ENCODE results near the gene TMEM62. TPM values are rescaled to one million over a fixed set of nuclear protein-coding genes. Genes with fewer than 3 reads are reported as not detected.

TMEM62 gene
- total and polyA plus RNA-seq, 10 of the 15 experiments (the other 5 are each of a cell fraction or from before 2014, with no cell fraction given) = 7.0 to 26.8 (median 14.9) TPM

GRCh38 chr15:43220991-43221403 is 87.6 kb downstream of the TMEM62 start, which contains the start of gene EPB42:
TSS of gene EPB42 (minus strand) at chr15:43221018. CDS start at chr15:43220825, 193 bp downstream.
- in situ Hi-C loops (cut with MboI) (no loop called here), intact Hi-C loops (cut with micrococcal nuclease; ENCODE audit: unreplicated experiment) (no loop called here)
- ChIA-PET RAD21 (ENCODE audit: unreplicated experiment) (interaction anchor here (1.1 to 1.7 kb wide), 2 partner anchors 64 to 65 kb away, joined by 3 to 6 read pairs; no protein-coding TSS in a partner anchor), POLR2A (no interaction called here), SMC1A (ENCODE audit: uncharacterized antibody, unreplicated experiment) (interaction anchor here (2.5 kb wide), 1 partner anchor 65 kb away, joined by 20 read pairs; no protein-coding TSS in a partner anchor), CTCF (interaction anchor here (2.4 to 13.4 kb wide), 3 partner anchors 48 to 64 kb away, joined by 7 to 518 read pairs (median 458); partner anchors contain the start of gene TGM5)
- no peaks in the 10 kb centered on the region for H3K79me2 ChIP-seq (ENCODE audit: control insufficient read depth, insufficient read depth, low read length)
- H3K36me3 ChIP-seq (ENCODE audit: control insufficient read depth in 2 of 2, insufficient read depth in 2 of 2, low read length in 1 of 2) = no peaks in the 10 kb centered on the region
- FAIRE-seq = no peak
- H2AFZ ChIP-seq (ENCODE audit: control insufficient read depth, low read depth, low read length) = no peak within 1 kb of the TSS
- H3K4me2 ChIP-seq (ENCODE audit: control insufficient read depth, insufficient read depth) = no peak within 1 kb of the TSS
- H3K27ac ChIP-seq (ENCODE audit: control insufficient read depth, insufficient read depth) = no peak within 1 kb of the TSS
- H3K4me3 ChIP-seq = no peak within 1 kb of the TSS
- H3K4me1 ChIP-seq (ENCODE audit: control insufficient read depth, insufficient read depth, low read length) = no peaks in the 10 kb centered on the region
- H3K9ac ChIP-seq (ENCODE audit: control insufficient read depth, insufficient read depth, low read length) = no peak within 1 kb of the TSS
- no peak for DNase-seq (ENCODE audit: low read depth, low spot score)
- WGBS (ENCODE audit: insufficient coverage, insufficient replicate concordance, low lambda C conversion rate, missing lambda C conversion rate) = 6% methylated on average over 3 of the region's 3 CpGs
- ATAC-seq = no peak
- no TSS peak for BruUV-seq (replicated peaks)
- no peaks in the 10 kb centered on the region for H3K27me3 ChIP-seq (replicated peaks in 1 of 2; ENCODE audit: control insufficient read depth in 2 of 2, insufficient read depth in 2 of 2, low read length in 1 of 2)
- H4K20me1 ChIP-seq (ENCODE audit: control insufficient read depth, insufficient read depth) = no peaks in the 10 kb centered on the region
- no peaks in the 10 kb centered on the region; the same call in 2 of the 3 replicates for H3K9me3 ChIP-seq (replicated peaks; ENCODE audit: control insufficient read depth, insufficient read depth, low read length)
- TF ChIP-seq MEF2B (IDR thresholded peaks at IDR 0.05; ENCODE audit: partially characterized antibody, poor library complexity, severe bottlenecking) (no peak), ATF7 (IDR thresholded peaks at IDR 0.05; ENCODE audit: low read depth) (no peak), GATAD2B (conservative IDR thresholded peaks at IDR 0.05; ENCODE audit: low read depth) (no peak), JUNB (IDR thresholded peaks at IDR 0.05) (no peak), CREB1 (IDR thresholded peaks at IDR 0.05; ENCODE audit: low read depth) (no peak), SRF (IDR thresholded peaks at IDR 0.05; ENCODE audit: low read depth in 2 of 2, low read length in 2 of 2) (no peak), PAX8 (IDR thresholded peaks at IDR 0.05) (no peak), PKNOX1 (IDR thresholded peaks at IDR 0.05) (no peak), CREM (IDR thresholded peaks at IDR 0.05; ENCODE audit: low read depth) (no peak), RELA (IDR thresholded peaks at IDR 0.05; ENCODE audit: borderline replicate concordance, partially characterized antibody) (no peak), SREBF1 (IDR thresholded peaks at IDR 0.05; ENCODE audit: low read length) (no peak), ZNF592 (IDR thresholded peaks at IDR 0.05) (no peak), ZNF274 (IDR thresholded peaks at IDR 0.05; ENCODE audit: insufficient read depth, insufficient read length) (no peak), ZBTB40 (IDR thresholded peaks at IDR 0.05; ENCODE audit: borderline replicate concordance) (no peak), NR2F1 (conservative IDR thresholded peaks at IDR 0.05) (no peak)

All from GM12878 (cell line).